Iris pigment epithelial cell (primary cell): Measurements from ENCODE around the gene GK2.

ENCODE experiments used
- DNase-seq: peaks from one replicate; pipeline ENCODE4 v3.0.0-alpha.2; 2011; ENCODE audit warnings: low read depth

The GK2 gene

DNA sequence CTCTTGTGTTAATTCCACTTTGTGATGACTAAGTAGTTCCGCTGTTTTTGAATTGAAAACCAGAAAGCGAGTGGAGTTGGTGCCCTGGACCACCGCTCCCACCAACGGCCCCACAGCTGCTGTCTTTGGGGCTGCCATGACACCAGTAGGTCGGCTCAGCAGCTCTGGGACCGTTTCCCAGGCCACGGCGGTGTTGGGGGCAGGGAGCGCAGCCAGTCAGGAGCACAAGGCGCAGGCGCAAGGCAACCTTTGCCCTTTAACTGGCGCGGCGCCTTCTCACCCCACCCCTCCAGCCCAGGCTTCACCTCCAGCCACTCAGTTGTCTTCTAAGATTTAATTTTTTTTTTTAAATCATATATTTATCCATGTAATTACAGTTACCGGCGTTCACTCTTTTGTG lies at the start of gene GK2:
GK2 (minus strand) TSS at position 166 of the 400 bp plus-strand sequence; CDS start at position 138, 28 bp downstream.
- no peak for DNase-seq

DNA sequence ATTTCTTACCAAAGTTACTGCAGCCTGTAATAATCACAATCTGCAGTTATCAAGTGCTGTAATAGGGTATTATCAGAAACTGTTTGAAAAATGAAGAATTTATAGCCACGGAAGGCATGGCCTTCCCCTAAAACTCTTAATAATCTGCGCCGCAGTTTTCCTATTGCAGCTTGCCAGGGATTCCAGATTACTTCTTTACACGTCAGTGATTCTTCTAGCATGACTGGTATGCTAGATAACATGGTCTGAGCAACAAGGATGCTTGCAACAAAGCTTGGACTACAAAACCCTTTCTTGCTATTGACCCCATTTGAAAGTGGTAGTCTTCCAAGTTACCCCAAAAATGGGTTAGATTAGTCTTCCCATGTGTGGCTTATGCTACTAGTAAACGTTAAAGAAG lies 47.2 kb upstream of the GK2 start:
- DNase-seq = no peak

DNA sequence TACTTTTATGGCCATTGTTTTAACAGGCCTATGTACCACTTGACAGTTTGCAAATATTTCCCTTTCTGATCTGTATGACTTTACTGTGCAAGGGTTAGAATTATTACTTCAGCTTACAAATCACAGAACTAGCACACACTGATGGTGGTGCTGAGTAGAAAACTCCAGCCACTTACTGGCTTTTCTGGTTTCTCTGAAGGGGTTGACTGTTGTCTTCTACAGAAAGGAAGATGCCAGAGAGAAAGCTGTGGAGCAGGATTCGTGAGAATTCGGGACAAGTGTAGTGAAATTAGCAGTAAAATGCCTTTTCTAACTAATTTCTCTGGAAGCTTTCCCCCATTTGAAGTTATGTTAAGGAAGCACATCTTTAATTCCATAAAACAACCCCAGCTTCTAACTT lies 46.6 kb upstream of the GK2 start:
- no peak for DNase-seq

DNA sequence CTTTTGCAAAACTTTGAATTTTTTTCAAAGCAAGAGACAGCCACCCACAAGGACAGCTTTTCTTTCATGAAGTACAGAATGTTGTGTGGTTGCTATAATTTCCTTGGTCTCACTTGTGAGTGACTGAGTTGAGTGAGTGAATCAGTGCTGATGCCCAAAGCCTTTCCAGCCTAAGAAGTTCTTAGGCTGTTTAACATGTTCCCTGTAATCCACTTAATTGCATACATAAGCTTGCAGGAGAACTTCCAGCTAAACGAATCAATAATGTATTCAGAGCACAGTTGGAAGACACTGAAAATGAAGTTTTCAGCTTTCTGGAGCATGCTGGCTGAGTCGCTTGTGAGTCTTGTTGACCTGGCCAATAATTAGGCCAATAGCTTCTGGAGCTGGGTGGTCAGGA lies 42.0 kb upstream of the GK2 start:
- no peak for DNase-seq

DNA sequence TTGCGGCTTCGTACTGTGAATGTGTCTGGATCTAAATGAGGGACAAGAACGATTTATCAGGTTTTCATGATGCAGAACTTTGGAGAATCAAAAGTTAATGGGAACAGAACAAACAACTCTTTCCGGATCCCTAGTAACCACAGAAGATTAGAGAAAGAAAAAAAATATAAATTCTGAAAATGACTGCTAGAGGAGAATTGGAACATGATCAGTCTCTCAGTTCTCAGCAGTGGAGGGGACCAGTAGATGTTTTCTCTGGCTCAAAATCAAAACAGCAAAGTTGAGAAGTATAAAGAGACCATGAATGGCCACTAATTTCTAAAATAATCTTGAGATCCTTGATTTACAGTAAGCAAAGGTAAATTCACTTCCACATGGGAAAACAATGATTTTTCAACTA lies 38.1 kb upstream of the GK2 start:
- DNase-seq = no peak

DNA sequence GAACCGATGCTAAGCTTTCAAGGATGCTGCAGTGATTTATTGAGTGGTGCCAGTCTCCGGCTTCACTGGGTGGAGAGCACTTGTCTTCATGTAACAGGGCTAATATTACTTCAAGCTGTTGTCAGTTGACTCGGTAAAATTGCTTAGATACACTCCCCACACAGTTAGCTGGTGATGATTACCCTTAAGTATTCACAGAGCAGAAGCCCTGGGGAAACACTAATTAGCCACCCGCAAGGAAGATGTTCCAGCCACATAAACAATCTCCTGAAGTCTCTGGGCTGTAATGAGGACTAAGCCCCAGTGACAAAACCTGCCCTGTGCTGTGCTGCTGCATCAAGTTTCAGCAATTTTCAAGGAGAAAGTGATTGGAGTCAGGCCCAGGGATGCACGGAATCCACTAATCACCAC lies 37.3 kb upstream of the GK2 start:
- no peak for DNase-seq

DNA sequence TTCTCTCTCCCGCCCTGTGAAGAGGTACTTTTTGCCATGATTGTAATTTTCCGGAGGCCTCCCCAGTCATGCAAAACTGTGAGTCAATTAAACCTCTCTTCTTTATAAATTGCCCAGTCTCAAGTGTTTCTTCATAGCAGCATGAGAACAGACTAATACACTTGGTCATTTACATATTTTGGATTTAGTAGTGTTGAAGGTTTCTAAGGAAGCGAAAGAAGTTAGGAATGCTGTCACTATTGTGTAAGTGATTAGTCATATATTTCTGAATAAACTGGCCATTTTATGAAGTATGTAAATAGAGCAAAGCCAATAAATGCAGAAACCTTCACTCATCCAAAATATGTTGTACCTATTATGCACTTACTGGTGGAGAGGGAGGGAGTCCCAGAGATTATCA lies 34.4 kb upstream of the GK2 start:
- peak; percentile 11 for DNase-seq

DNA sequence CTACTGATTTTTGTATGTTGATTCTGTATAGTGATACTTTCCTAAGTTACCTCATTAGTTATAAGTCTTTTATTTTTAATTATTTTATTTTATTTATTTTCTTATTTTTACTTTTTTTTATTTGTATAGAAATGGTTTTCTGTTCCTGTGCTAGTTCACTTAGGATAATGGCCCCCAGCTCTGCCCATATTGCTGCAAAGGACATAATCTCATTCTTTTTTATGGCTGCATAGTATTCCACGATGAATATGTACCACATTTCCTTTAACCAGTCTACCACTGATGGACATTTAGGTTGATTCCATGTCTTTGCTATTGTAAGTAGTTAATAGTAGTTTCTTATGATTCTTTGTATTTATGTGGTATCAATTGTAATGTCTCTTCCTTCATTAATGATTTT lies 31.5 kb upstream of the GK2 start:
- DNase-seq = no peak

DNA sequence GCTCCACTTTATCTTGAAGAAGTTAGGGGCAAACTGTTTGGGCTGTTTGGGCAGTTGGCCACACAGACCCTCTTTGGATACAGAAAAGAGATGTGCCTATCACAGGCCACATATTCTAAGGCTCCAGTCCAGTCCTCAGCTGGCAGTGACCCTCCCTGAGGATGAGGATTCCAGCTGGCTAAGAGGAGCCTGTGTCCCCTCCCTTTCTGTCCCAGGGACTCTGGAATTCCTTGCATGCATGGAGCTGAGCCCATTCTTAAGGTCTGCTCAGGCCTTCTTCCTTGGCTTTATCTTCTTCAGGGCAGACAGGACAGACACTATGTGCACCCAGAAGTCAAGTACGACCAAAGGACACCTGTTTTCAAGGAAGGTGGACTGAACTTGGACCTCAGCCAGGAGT lies 23.8 kb upstream of the GK2 start:
- DNase-seq = no peak

DNA sequence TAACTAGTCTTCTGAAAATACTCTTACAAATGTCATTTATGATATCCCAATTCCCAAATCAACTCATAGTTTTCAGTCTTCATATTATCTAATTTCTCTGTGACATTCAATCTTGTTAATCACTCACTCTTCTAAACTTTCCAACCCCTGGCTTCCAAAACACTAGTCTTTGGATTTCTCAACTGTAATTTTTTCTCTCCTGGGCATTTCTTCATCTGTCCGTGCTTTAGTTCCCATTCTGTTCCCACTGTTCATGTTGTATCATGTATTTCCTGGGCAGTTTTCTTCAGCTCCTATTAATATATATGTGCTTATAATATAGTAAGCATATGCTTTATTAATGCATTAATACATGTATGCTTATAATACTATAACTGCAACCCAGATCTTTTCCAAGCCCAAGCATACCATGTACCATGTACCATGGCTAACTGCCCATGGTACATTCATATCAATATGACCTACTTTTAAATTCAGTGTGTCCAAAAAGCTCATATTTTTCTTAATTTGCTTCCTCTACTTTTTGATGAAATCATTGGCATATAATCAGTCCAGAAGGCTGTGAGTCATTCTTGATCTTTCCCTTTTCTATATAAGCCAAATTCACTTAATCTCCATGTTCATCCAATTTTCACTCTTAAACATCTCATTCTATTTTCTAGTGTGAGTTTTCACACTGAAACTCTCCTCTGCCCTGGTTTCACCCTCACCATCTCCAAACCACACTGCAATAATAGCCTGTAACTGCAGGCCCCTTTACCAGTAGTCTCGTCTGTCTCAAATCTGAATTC lies 21.3 kb upstream of the GK2 start:
- no peak for DNase-seq

DNA sequence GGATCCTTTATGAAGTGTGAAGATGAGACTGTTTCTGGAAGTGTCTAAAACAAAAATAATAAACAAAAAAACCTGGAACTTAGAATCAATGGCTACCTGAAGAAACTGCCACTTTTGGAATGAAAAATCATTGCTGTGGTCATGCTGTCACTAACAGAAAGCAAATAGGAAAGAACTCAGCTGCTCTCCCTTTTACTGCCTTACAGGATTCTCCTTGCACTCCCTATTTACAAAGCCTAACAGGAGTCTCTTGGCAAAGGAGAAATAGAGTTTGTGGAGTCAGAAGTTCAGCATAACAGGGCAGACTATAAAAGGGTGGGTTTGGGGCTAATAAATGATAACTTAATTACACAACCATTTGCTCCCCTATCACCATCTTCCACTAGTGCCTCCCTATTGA lies 19.0 kb upstream of the GK2 start:
- no peak for DNase-seq

DNA sequence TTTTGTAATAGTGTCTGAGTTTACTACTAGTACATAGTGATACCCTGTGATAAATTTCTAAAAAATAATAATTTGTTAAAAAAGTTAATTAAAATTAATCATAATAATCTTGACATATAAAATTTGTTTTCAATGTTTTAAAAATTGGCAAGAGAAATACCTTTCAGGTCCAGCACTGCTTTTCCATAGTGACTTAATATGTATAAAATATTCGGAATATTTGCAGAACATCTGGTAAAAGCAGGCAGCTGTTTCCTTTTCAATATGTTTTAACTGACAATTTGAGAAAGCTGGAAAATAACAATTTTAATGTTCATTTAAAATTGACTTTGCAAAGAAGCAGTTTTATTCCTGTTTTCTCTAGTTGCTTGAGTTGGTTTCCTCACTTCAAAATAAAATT lies 17.6 kb upstream of the GK2 start:
- no peak for DNase-seq

DNA sequence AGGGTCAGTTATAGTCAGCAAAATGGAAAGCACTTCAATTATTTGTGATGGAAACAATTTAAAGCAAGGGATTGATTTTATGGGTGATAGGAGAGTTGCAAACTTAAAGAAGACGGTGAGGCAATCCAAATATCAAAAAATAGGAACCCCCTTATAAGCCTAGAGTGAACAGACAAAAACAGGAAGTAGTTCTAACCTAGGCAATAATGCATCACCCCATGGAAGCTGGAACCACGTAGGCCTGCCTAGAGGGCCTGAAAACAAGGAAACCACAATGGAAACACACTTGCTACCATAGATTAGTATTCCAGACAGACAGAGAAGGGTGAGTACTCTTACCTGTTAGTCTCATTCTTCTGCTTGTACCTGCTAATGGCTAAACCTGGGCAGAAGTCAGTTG lies 13.5 kb upstream of the GK2 start:
- no peak for DNase-seq

DNA sequence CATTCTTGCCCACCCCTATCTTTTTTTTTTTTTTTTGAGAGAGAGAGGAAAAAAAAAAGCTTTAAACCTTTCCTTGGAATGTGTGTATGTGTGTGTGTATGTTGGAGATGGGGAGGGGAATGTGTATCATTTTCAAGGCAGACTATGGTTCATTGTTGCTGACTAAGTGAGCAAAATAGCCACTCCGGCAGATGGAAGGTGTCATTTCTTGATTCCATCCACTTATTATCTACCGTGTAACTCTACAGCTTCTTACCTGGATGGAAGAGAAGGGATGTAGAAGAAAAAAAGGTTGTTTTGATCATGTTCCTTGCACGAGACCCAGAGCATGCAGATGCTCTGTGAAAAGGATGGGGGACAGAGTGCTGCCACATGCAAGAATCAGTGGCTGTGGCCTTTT lies 5.9 kb upstream of the GK2 start:
- no peak for DNase-seq

DNA sequence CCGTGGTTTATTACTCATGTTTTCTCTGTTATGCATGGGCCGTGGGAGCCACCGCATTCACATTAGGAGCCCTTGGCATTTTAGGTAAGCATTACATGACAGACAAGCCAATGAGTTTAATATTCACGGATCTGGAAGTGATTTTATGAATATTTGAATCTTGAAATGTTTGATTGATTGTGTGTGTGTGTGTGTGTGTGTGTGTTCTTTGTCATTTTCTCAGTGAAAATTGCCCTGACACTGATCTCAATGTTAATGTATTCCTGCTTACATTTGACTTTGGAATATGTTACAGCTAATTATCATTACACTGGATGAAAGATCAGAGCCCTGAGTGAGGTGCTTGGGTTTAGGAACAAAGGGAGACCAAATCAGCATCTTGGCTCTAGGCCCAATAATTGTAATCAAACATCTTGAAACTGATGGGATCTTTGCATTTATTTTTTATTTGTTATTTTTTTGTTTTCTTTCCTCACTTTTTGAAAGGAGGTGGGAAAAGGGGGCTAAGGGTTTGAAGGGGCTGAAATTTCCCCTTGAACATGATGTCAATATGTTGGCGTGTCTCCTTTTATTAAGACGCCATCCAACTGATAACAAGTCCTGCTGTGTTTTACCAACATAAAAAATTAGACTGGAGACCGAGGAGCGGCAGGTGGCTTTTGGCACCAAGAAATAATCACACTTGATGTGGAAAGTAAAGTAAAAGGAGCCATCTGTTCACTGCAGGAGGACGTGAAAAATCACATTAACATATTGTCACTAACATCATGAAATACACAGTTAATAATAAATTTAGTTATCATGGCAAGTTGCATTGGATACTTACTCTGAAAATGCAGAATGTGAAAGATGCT lies 5.2 kb upstream of the GK2 start:
- DNase-seq = no peak

DNA sequence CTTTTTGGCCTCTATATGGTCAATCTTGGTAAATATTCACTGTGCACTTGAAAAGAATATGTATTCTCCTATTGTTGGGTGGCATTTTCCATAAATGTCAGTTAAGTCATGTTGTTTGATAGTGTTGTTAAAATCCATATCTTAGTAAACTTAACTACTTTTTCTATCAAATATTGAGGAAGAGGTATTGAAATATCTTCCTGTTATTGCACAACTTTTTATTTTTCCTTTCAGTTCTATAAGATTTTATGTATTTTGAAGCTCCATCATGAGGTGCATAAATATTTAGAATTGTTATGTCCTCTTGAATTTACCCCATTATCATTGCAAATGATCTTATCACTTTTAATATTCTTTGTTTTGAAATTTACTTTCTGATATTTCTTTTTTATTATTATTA lies 3.4 kb downstream of the GK2 start:
- no peak for DNase-seq

DNA sequence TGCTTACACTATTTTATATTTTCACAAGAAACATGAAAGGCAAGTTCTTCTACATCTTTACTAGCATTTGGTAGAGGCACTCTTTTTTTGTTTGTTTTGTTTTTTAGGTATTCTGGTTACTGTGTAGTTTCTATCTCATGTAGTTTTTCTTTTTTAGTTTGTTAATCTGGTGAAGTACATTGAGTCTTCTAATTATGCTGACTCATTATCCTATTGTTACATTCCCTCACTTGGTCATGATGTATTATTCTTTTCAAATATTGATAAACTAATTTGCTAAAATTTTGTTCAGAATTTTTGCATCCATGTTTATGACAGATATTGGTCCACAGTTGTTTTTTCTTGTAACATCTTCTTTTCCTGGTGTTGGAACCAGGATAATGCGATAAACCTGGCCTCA lies 4.7 kb downstream of the GK2 start:
- no peak for DNase-seq

DNA sequence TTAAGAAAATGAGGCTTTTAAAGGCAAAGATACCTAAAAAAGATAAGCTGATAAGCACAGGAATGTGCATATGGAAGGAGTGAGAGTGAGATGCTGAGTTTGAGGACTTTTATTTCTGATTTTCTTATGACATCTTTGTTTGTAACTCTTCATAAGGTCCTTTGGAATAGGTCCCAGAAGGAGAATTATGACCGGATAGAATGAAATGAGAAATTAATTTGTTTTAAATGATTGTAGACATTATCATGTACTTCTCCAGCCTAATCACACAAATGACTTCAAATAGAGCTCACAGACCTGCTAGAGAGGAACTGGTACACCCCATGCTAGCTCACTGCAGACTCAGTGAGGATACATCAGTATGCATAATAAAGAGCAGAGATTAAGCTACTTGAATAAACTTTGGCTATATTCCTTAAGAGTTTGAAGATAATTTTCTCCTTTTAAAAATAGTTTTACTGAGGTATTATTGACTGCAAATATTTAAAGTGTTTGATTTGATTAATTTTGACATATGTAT lies 5.6 kb downstream of the GK2 start:
- no peak for DNase-seq

DNA sequence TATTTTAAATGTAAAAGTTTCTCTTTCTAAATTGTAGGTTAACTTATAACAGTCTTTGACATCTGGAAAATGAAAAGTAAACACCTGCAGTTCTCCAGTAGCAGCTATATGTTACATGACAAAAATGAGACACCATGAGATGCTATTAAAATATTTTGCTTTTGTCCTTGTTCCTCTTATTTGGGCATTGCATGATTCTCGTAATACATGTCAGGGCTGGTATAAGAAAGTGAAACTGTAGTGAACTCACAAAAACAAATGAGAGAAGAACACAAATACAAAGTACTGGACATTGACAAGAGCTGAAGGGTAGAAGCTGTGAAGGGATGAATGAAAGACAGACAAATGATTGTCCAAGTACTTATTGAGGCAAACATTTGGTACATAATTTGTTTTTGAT lies 9.0 kb downstream of the GK2 start:
- DNase-seq = no peak

DNA sequence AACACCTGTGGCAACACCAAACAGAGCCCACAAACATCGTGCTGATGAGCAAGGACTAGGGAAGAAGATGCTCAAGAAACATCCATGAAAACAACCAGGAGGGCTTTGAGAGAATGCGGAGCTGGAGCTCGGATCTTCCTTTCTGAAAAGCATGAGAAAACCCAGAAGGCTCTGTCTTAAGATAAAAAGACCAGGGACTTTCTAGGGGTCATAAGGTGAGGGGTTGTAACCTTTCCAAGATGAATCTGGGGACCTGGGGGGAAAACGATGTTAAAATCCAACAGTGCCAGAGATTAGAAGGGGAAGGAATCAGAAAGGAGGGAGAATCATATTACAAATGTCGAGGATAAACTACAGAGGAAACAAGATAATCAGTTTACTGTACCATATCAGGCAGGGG lies 10.1 kb downstream of the GK2 start:
- DNase-seq = no peak

DNA sequence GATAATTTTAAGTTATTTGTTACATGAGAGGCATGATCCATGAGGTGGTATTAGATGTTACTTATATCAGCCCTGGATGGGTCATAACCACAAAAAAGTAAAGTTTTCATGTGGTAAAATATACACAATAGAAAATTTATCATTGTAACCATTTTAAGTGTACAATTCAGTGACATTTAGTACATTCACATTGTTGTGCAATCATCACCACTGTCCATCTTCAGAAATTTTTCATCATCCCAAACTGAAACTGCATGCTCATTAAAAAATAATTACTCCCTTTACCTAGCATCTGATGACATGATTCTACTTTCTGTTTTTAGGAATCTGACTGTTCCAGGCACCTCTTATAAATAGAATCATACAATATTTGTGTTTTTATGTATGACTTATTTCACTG lies 11.2 kb downstream of the GK2 start:
- no peak for DNase-seq

DNA sequence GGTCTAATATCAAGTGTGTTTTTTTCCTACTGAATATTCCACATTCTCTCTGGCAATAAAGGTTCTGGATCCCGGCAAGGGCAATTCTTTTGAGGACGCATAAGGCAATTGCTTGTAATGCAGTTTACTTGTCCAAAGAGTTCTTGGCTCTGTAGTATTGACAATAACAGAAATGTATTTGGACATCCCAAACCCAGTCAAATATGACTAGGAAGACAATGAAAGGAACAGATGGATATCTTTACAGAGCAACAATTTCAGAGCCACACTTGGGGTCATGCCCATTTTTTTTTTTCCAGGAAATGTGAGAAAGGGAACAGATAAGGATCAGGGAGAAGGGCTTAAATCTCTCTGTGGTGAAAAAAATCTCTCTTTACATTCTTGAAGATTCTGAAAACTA lies 12.2 kb downstream of the GK2 start:
- DNase-seq = no peak

DNA sequence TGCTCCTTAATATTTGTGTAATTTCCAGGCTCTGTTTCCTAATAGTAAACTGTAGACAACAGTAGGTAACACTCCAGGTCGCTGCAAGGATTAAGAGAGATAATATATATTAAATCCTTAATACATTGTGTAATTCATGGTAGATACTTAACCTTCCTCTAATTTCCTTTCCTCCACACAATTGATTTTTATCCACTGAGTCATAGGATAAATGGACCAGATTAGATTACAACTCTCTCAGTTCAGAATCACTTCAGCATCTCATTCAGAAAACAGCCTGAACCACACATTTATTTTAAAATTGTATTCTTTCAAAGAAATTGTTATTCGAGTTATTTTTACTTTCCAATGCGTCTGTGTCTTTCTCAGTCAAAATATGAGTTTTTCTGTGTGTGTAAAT lies 17.1 kb downstream of the GK2 start:
- no peak for DNase-seq
